PC-9 (cell line): ENCODE data around the gene RASL12. TPM values are rescaled to one million over a fixed set of nuclear protein-coding genes. Genes with fewer than 3 reads are reported as not detected.

Experiments used
- BruUV-seq: library from RNA; stranded (reverse); fragments of 400-500 nt; replicated peaks from 2 replicates; lab custom pipeline; 2021; lab: Mats Ljungman, UMichigan
- CTCF ChIA-PET: fragments of 300-600 bp; sonication (Branson Sonifier 250); formaldehyde crosslinking; loops from one replicate; lab custom pipeline; 2022; ENCODE audit warnings: antibody characterized with exemption; lab: Charles Lee
- POLR2A ChIA-PET: fragments of 300-600 bp; sonication (Branson Sonifier 250); formaldehyde crosslinking; loops from one replicate; lab custom pipeline; 2022; ENCODE audit warnings: antibody characterized with exemption; ENCODE audit not compliant: unreplicated experiment; lab: Charles Lee
- DNase-seq, 2 experiments: peaks; one replicate each; pipeline versions ENCODE4 v3.0.0 to v3.0.0-alpha.2; 2015 to 2022; ENCODE audit warnings: mixed read lengths in 1 of 2
- H2AFZ ChIP-seq: fragments of 200-600 bp; sonication (generic); 2 replicates; pipeline ENCODE4 v1.8.1; 2017; ENCODE audit warnings: antibody characterized with exemption
- H3F3A ChIP-seq: fragments of 200-600 bp; sonication (generic); 2 replicates; pipeline ENCODE4 v1.8.1; 2017; ENCODE audit warnings: antibody characterized with exemption, mild to moderate bottlenecking, low read depth; ENCODE audit not compliant: insufficient read depth
- H3K27ac ChIP-seq: fragments of 200-600 bp; sonication (generic); 2 replicates; pipeline ENCODE4 v1.6.1; 2016; ENCODE audit warnings: mixed run types
- H3K27me3 ChIP-seq: fragments of 200-600 bp; sonication (generic); 2 replicates; pipeline ENCODE4 v1.6.1; 2016; ENCODE audit warnings: low read depth, mixed run types; ENCODE audit not compliant: insufficient read depth
- H3K36me3 ChIP-seq: fragments of 200-600 bp; sonication (generic); 2 replicates; pipeline ENCODE4 v1.6.1; 2016; ENCODE audit warnings: low read depth, mixed run types
- H3K4me1 ChIP-seq: fragments of 200-600 bp; sonication (generic); replicated peaks from 2 replicates; pipeline ENCODE4 v1.6.1; 2016; ENCODE audit warnings: mixed run types; ENCODE audit not compliant: insufficient read depth
- H3K4me2 ChIP-seq: fragments of 200-600 bp; sonication (generic); 2 replicates; pipeline ENCODE4 v1.6.1; 2017; ENCODE audit warnings: mixed run types
- H3K4me3 ChIP-seq: fragments of 200-600 bp; sonication (generic); 2 replicates; pipeline ENCODE4 v1.6.1; 2016; ENCODE audit warnings: mixed run types
- H3K79me2 ChIP-seq: fragments of 200-600 bp; sonication (generic); 2 replicates; pipeline ENCODE4 v1.6.1; 2017; ENCODE audit warnings: low read depth, mixed run types
- H3K9me2 ChIP-seq: fragments of 200-600 bp; sonication (generic); 2 replicates; pipeline ENCODE4 v1.8.1; 2017; ENCODE audit warnings: mild to moderate bottlenecking; ENCODE audit not compliant: insufficient read depth
- H3K9me3 ChIP-seq: fragments of 200-600 bp; sonication (generic); 2 replicates; pipeline ENCODE4 v1.8.1; 2016; ENCODE audit warnings: low read depth; ENCODE audit not compliant: insufficient read depth
- H4K20me1 ChIP-seq: fragments of 200-600 bp; sonication (generic); 2 replicates; pipeline ENCODE4 v1.8.1; 2017; ENCODE audit not compliant: insufficient read depth
- EZH2 ChIP-seq: fragments of 200-600 bp; sonication (generic); IDR thresholded peaks from 2 replicates; pipeline ENCODE4 v1.8.0; 2017; ENCODE audit warnings: antibody characterized with exemption, low read depth
- intact Hi-C: fragments of 100-400 bp; cut with micrococcal nuclease; formaldehyde crosslinking; loops from one replicate; pipeline ENCODE4 v1.10.0; 2022; ENCODE audit not compliant: unreplicated experiment
- total RNA-seq: library from RNA; stranded (reverse); gene quantifications from 2 replicates; pipeline ENCODE4 v1.2.3, GENCODE V29; 2021
- TF ChIP-seq, protein P1 (sequence below): fragments of 200-600 bp; sonication (generic); conservative IDR thresholded peaks from 2 replicates; pipeline ENCODE4 v1.6.1; 2017; ENCODE audit warnings: mixed run types, antibody characterized with exemption, mild to moderate bottlenecking, moderate library complexity

The RASL12 gene
- total RNA-seq, 1 experiment from 2014 or later = not detected

DNA sequence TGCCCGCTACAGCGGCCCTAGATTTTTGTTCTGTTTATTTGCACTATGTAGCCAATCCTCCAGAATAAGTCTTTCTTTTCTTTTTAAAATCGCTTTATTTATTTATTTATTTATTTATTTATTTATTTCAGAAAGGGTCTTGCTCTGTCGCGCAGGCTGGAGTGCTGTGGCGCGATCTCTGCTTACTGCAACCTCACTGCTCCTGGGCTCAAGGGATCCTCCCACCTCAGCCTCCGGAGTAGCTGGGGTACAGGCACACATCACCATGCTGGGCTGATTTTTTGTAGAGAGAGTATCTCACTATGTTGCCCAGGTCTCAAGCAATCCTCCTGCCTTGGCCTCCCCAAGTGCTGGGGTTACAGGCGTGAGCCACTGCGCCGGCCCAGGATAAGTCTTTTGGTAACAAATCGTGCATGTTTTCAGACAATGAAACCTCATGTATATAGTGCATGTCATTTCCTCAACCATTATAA lies 38.0 kb downstream of the RASL12 start:
- BruUV-seq = no TSS peak
- ChIA-PET POLR2A (no interaction called here), CTCF (no interaction called here)
- no peak overlapping the region for H3K27ac ChIP-seq
- peaks cover 6% of the 10 kb centered on the region; the same call in 1 of the 2 replicates for H3F3A ChIP-seq
- DNase-seq = no peak
- intact Hi-C loops = loop anchor here (5.0 kb wide), 1 partner anchor 158 kb away; the partner anchor contains the start of gene CLPX
- peaks cover 10% of the 10 kb centered on the region; the same call in 1 of the 2 replicates for H3K4me1 ChIP-seq
- no peaks in the 10 kb centered on the region for H3K36me3 ChIP-seq
- H3K79me2 ChIP-seq = peaks cover 9% of the 10 kb centered on the region; the same call in 1 of the 2 replicates
- peak overlapping the region; percentile 88; the same call in 1 of the 2 replicates for H3K4me3 ChIP-seq
- peak overlapping the region; percentile 85; the same call in 1 of the 2 replicates for H3K4me2 ChIP-seq
- H3K27me3 ChIP-seq = no peaks in the 10 kb centered on the region
- no peaks in the 10 kb centered on the region for H3K9me2 ChIP-seq
- H2AFZ ChIP-seq = no peak overlapping the region
- TF ChIP-seq EZH2 = no peak
- TF ChIP-seq, protein P1, sequence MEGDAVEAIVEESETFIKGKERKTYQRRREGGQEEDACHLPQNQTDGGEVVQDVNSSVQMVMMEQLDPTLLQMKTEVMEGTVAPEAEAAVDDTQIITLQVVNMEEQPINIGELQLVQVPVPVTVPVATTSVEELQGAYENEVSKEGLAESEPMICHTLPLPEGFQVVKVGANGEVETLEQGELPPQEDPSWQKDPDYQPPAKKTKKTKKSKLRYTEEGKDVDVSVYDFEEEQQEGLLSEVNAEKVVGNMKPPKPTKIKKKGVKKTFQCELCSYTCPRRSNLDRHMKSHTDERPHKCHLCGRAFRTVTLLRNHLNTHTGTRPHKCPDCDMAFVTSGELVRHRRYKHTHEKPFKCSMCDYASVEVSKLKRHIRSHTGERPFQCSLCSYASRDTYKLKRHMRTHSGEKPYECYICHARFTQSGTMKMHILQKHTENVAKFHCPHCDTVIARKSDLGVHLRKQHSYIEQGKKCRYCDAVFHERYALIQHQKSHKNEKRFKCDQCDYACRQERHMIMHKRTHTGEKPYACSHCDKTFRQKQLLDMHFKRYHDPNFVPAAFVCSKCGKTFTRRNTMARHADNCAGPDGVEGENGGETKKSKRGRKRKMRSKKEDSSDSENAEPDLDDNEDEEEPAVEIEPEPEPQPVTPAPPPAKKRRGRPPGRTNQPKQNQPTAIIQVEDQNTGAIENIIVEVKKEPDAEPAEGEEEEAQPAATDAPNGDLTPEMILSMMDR = no peak
- no peaks in the 10 kb centered on the region for H3K9me3 ChIP-seq
- H4K20me1 ChIP-seq = no peaks in the 10 kb centered on the region

DNA sequence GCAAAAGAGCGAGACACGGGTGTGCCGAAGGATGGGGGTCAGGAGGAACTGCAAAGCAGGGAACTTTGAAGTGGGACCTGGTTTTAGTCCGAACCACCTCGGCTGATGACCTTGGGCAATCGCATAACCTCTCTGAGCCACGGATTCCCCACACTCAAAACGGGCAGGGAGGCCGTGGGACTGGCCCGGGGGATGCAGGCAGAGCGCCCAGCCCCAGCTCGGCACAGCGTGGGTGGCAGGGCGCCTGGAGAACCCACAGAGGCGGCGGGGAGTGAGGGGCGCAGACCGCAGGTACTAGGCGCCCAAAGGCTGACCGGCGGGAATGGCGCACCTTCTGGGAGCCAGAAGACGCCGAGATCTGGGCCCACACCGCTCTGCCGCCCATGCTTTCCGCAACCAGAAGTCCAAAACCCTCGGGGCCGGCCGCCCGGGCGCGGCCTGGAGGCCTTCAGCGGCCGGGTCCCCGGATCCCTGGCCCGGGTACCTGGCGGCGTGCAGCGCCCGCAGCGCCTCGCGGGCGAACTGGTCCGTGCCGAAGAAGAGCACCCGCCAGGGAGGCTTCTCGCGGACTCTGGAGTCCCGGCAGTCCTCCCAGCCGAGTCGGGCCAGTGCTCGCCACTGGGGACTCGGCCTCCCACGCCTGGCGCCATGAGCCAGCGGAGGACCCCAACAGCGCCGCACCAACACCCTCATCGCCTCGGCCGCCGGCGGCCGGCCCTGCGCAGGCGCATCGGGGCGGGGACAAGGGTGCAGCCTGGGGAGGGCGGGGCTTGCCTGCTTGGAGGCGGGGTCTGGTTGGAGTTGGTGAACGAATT lies 38.7 kb downstream of the RASL12 start, which contains the start of gene MTFMT:
TSS of gene MTFMT (minus strand) at position 719 of the 815 bp plus-strand sequence. CDS start at position 693, 26 bp downstream.
- Histone ChIP-seq H3K9me3 (no peaks in the 10 kb centered on the region), H3K4me1 (peaks cover 10% of the 10 kb centered on the region; the same call in 1 of the 2 replicates), H3K27ac (no peak within 1 kb of the TSS), H4K20me1 (no peaks in the 10 kb centered on the region), H3K4me2 (peak within 1 kb of the TSS; percentile 85), H2AFZ (peak within 1 kb of the TSS; percentile 87), H3F3A (peaks cover 6% of the 10 kb centered on the region; the same call in 1 of the 2 replicates), H3K9me2 (no peaks in the 10 kb centered on the region), H3K27me3 (no peaks in the 10 kb centered on the region), H3K4me3 (peak within 1 kb of the TSS; percentile 88), H3K79me2 (peaks cover 9% of the 10 kb centered on the region; the same call in 1 of the 2 replicates), H3K36me3 (no peaks in the 10 kb centered on the region)
- peak; percentile 41 to 81 for DNase-seq
- CTCF ChIA-PET = no interaction called here
- POLR2A ChIA-PET = no interaction called here
- TF ChIP-seq, protein P1 = no peak
- no peak for TF ChIP-seq EZH2
- intact Hi-C loops = no loop called here
- no TSS peak for BruUV-seq

DNA sequence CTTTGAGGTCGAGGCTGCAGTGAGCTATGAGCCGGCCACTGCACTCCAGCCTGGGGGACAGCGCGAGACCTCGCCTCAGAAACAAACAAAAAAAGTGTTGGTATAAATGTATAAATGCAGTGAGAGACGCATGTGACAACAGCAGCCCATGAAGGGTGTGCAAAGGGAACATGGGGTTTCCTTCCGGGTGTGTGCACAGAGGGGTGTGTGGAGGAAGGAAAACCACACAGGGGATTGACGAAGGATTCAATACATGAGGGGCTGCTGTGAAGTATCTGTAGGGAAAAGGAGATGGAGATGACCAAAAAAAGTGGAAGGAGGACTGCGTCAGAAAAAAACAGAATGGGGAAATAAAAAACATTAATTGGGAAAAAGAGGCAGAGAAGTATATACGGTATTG lies 39.5 kb downstream of the RASL12 start:
- POLR2A ChIA-PET = no interaction called here
- intact Hi-C loops = no loop called here
- Histone ChIP-seq H3F3A (no peaks in the 10 kb centered on the region; the same call in 1 of the 2 replicates), H3K4me1 (peaks cover 10% of the 10 kb centered on the region; the same call in 1 of the 2 replicates), H3K4me3 (peak overlapping the region; percentile 88), H3K36me3 (no peaks in the 10 kb centered on the region), H3K9me2 (no peaks in the 10 kb centered on the region), H3K79me2 (peaks cover 9% of the 10 kb centered on the region; the same call in 1 of the 2 replicates), H4K20me1 (no peaks in the 10 kb centered on the region), H3K9me3 (no peaks in the 10 kb centered on the region), H3K27ac (no peak overlapping the region), H3K4me2 (peak overlapping the region; percentile 85), H2AFZ (peak overlapping the region; percentile 87; the same call in 1 of the 2 replicates), H3K27me3 (no peaks in the 10 kb centered on the region)
- CTCF ChIA-PET = interaction anchor here (0.6 kb wide), 1 partner anchor 960 kb away, joined by 13 read pairs; no protein-coding TSS in a partner anchor
- TF ChIP-seq, protein P1 = no peak
- TSS peak; percentile 56 for BruUV-seq
- no peak for DNase-seq
